Measurements from ENCODE around the gene TBC1D3B.

- TF ChIP-seq CTCF (IDR thresholded peaks at IDR 0.05), result no peak
- no peak for TF ChIP-seq POLR2A (IDR thresholded peaks at IDR 0.05)
These were observed 29.4 kb upstream of the TBC1D3B start for GRCh38 chr17:36205637-36206485.

Data from testis (tissue), 2 donors.